ENCODE data around the gene APOH. TPM values are rescaled to one million over a fixed set of nuclear protein-coding genes. Genes with fewer than 3 reads are reported as not detected.
A peak's percentile ranks its signal among the peaks of the same experiment; 100 is the strongest.
"Not testable (repeated sequence)": the region's sequence is repeated elsewhere in the genome, so short reads cannot be mapped to it uniquely, and the experiment has no call there.

APOH gene
- polyA plus RNA-seq, 1 of the 3 experiments (the other 2 are of a cell fraction): not detected

DNA sequence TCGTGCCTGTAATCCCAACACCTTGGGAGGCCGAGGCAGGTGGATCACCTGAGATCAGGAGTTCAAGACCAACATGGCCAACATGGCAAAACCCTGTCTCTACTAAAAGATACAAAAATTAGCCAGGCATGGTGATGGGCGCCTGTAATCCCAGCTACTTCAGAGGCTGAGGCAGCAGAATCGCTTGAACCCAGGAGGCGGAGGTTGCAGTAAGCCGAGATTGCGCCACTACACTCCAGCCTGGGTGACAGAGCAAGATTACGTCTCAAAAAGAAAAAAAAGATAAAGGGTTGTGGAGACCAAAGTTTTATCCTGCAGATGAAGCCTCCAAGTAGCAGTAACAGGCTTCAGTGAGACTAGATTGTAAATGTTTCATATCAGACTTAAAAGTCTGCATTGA is 24.2 kb upstream of the APOH start:
- H3K4me3 ChIP-seq (ENCODE audit: low read depth in 2 of 2, low read length in 1 of 2); H4K20me1 ChIP-seq (ENCODE audit: insufficient read depth); H3K27ac ChIP-seq (ENCODE audit: low read depth in 2 of 2, low read length in 1 of 2); DNase-seq; H2AFZ ChIP-seq (ENCODE audit: low read depth); H3K4me1 ChIP-seq (ENCODE audit: control insufficient read depth in 1 of 2, insufficient read depth in 2 of 2, low read depth in 1 of 2, low read length in 1 of 2); H3K9ac ChIP-seq; H3F3A ChIP-seq (replicated peaks; ENCODE audit: insufficient read depth); H3K27me3 ChIP-seq (ENCODE audit: insufficient read depth); H3K9me2 ChIP-seq; H3K79me2 ChIP-seq (ENCODE audit: insufficient read depth); H3K9me3 ChIP-seq; H3K36me3 ChIP-seq (replicated peaks in 1 of 2; ENCODE audit: control insufficient read depth in 1 of 2, insufficient read depth in 2 of 2, low read length in 1 of 2); POLR2A ChIA-PET; H3K4me2 ChIP-seq: not testable (repeated sequence)
- WGBS (ENCODE audit: low lambda C conversion rate): 86% methylated on average over 8 of the region's 8 CpGs
- CTCF ChIA-PET: interaction anchor here (1.0 to 3.0 kb wide), 3 partner anchors 368 to 421 kb away, joined by 4 to 19 read pairs (median 5); no protein-coding TSS in a partner anchor

DNA sequence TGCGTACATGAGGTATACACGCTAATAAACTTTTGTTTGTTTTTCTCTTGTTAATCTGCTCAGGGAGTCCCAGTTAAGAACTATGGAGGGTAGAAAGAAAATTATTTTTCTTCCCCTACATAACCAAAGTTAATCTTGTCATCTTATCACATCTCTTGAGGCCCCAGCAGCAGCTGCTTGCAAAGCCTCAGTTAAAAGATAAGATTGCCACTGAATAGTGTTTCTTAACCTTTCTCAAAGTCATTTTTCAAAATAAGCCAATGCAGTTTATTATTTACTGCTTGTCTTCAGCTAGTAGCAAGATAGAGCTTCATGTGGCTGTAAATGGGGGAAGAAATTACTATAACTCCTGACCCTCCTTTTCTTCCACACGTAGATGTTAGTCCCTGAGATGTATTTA is 21.5 kb upstream of the APOH start:
- DNase-seq: no peak
- H4K20me1 ChIP-seq (ENCODE audit: insufficient read depth): no peaks in the 10 kb centered on the region
- no peak overlapping the region for H3K4me2 ChIP-seq
- no peaks in the 10 kb centered on the region for H3K27me3 ChIP-seq (ENCODE audit: insufficient read depth)
- ChIA-PET CTCF (interaction anchor here (0.9 to 1.3 kb wide), 3 partner anchors 211 to 423 kb away, joined by 3 to 4 read pairs (median 4); no protein-coding TSS in a partner anchor), POLR2A (no interaction called here)
- peaks cover 2% of the 10 kb centered on the region for H3F3A ChIP-seq (replicated peaks; ENCODE audit: insufficient read depth)
- no peaks in the 10 kb centered on the region for H3K36me3 ChIP-seq (replicated peaks in 1 of 2; ENCODE audit: control insufficient read depth in 1 of 2, insufficient read depth in 2 of 2, low read length in 1 of 2)
- no peaks in the 10 kb centered on the region for H3K9me3 ChIP-seq
- no peak for TF ChIP-seq NFIC (IDR thresholded peaks at IDR 0.05; ENCODE audit: borderline replicate concordance)
- no peak for TF ChIP-seq RAD21 (IDR thresholded peaks at IDR 0.05; ENCODE audit: low read length)
- TF ChIP-seq, protein P1, sequence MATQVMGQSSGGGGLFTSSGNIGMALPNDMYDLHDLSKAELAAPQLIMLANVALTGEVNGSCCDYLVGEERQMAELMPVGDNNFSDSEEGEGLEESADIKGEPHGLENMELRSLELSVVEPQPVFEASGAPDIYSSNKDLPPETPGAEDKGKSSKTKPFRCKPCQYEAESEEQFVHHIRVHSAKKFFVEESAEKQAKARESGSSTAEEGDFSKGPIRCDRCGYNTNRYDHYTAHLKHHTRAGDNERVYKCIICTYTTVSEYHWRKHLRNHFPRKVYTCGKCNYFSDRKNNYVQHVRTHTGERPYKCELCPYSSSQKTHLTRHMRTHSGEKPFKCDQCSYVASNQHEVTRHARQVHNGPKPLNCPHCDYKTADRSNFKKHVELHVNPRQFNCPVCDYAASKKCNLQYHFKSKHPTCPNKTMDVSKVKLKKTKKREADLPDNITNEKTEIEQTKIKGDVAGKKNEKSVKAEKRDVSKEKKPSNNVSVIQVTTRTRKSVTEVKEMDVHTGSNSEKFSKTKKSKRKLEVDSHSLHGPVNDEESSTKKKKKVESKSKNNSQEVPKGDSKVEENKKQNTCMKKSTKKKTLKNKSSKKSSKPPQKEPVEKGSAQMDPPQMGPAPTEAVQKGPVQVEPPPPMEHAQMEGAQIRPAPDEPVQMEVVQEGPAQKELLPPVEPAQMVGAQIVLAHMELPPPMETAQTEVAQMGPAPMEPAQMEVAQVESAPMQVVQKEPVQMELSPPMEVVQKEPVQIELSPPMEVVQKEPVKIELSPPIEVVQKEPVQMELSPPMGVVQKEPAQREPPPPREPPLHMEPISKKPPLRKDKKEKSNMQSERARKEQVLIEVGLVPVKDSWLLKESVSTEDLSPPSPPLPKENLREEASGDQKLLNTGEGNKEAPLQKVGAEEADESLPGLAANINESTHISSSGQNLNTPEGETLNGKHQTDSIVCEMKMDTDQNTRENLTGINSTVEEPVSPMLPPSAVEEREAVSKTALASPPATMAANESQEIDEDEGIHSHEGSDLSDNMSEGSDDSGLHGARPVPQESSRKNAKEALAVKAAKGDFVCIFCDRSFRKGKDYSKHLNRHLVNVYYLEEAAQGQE (IDR thresholded peaks at IDR 0.05; ENCODE audit: low read depth, low read length): no peak
- TF ChIP-seq MXI1 (IDR thresholded peaks at IDR 0.05; ENCODE audit: low read depth, low read length): no peak
- no peak for TF ChIP-seq YY1 (IDR thresholded peaks at IDR 0.05; ENCODE audit: low read depth)
- TF ChIP-seq EP300 (IDR thresholded peaks at IDR 0.05; ENCODE audit: borderline replicate concordance in 1 of 2, low read depth in 1 of 2, low read length in 1 of 2): no peak
- TF ChIP-seq MEF2A (IDR thresholded peaks at IDR 0.05; ENCODE audit: borderline replicate concordance, low read depth): no peak
- no peak for TF ChIP-seq TCF12 (IDR thresholded peaks at IDR 0.05)
- no peaks in the 10 kb centered on the region for H3K9me2 ChIP-seq
- H3K4me1 ChIP-seq (ENCODE audit: control insufficient read depth in 1 of 2, insufficient read depth in 2 of 2, low read depth in 1 of 2, low read length in 1 of 2): peaks cover 4 to 5% of the 10 kb centered on the region in 2 experiments; a peak in 3 of 4 replicates
- no peak overlapping the region for H3K4me3 ChIP-seq (ENCODE audit: low read depth in 2 of 2, low read length in 1 of 2)
- H3K79me2 ChIP-seq (ENCODE audit: insufficient read depth): no peaks in the 10 kb centered on the region
- no peak overlapping the region for H3K27ac ChIP-seq (ENCODE audit: low read depth in 2 of 2, low read length in 1 of 2)
- H3K9ac ChIP-seq: no peak overlapping the region
- WGBS (ENCODE audit: low lambda C conversion rate): 97% methylated on average over 3 of the region's 3 CpGs
- no peak overlapping the region for H2AFZ ChIP-seq (ENCODE audit: low read depth)

DNA sequence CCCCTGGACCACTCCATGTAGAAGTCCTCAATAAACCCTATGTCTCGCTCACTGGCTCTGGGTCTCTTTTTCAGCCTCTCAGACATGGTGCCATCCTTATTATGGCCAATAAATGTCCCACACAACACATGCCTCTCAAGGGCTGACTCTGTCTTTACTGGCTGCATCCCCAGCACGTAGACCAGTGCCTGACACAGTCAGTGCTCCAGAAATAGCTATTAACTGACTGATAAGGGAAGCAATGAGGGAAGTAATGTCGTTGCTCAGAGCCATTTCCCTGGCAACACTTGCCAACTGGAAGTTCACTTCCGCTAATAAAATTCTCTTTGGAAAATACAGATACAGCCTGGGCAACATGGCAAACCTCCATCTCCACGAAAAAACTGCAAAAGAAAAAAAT is 19.1 kb upstream of the APOH start:
- H3K4me1 ChIP-seq (ENCODE audit: control insufficient read depth in 1 of 2, insufficient read depth in 2 of 2, low read depth in 1 of 2, low read length in 1 of 2): peaks cover 0 to 4% of the 10 kb centered on the region in 2 experiments; a peak in 1 of 4 replicates
- ChIA-PET CTCF (interaction anchor here (1.0 to 2.0 kb wide), 4 partner anchors 47 to 426 kb away, joined by 3 to 5 read pairs (median 4); no protein-coding TSS in a partner anchor), POLR2A (no interaction called here)
- no peak overlapping the region for H3K9ac ChIP-seq
- H2AFZ ChIP-seq (ENCODE audit: low read depth): no peak overlapping the region
- no peaks in the 10 kb centered on the region for H3K36me3 ChIP-seq (replicated peaks in 1 of 2; ENCODE audit: control insufficient read depth in 1 of 2, insufficient read depth in 2 of 2, low read length in 1 of 2)
- TF ChIP-seq FOSL2 (IDR thresholded peaks at IDR 0.05; ENCODE audit: borderline replicate concordance, low read depth) (no peak), NFIC (IDR thresholded peaks at IDR 0.05; ENCODE audit: borderline replicate concordance) (no peak), JUND (IDR thresholded peaks at IDR 0.05) (no peak), ELF1 (IDR thresholded peaks at IDR 0.05) (no peak)
- no peak for DNase-seq
- 0 out of 4 replicates have a peak overlapping the region, but pooled peaks of 1 of the 2 experiments have one; percentile 1 for H3K27ac ChIP-seq (ENCODE audit: low read depth in 2 of 2, low read length in 1 of 2)
- WGBS (ENCODE audit: low lambda C conversion rate): 64% methylated on average over 5 of the region's 5 CpGs
- no peaks in the 10 kb centered on the region for H3F3A ChIP-seq (replicated peaks; ENCODE audit: insufficient read depth)
- no peaks in the 10 kb centered on the region for H3K79me2 ChIP-seq (ENCODE audit: insufficient read depth)
- H3K4me3 ChIP-seq (ENCODE audit: low read depth in 2 of 2, low read length in 1 of 2): no peak overlapping the region
- H4K20me1 ChIP-seq (ENCODE audit: insufficient read depth): no peaks in the 10 kb centered on the region
- no peaks in the 10 kb centered on the region for H3K9me2 ChIP-seq
- H3K4me2 ChIP-seq: no peak overlapping the region
- no peaks in the 10 kb centered on the region for H3K27me3 ChIP-seq (ENCODE audit: insufficient read depth)
- H3K9me3 ChIP-seq: no peaks in the 10 kb centered on the region

All from SK-N-SH (cell line).